COLO829 (cell line): ENCODE measurements around the gene NHSL2.
"Not testable (repeated sequence)": the region's sequence is repeated elsewhere in the genome, so short reads cannot be mapped to it uniquely, and the experiment has no call there.

Experiments
- DNase-seq: peaks from one replicate; pipeline ENCODE4 v3.0.0; 2012; ENCODE audit warnings: low spot score

NHSL2 gene

DNA sequence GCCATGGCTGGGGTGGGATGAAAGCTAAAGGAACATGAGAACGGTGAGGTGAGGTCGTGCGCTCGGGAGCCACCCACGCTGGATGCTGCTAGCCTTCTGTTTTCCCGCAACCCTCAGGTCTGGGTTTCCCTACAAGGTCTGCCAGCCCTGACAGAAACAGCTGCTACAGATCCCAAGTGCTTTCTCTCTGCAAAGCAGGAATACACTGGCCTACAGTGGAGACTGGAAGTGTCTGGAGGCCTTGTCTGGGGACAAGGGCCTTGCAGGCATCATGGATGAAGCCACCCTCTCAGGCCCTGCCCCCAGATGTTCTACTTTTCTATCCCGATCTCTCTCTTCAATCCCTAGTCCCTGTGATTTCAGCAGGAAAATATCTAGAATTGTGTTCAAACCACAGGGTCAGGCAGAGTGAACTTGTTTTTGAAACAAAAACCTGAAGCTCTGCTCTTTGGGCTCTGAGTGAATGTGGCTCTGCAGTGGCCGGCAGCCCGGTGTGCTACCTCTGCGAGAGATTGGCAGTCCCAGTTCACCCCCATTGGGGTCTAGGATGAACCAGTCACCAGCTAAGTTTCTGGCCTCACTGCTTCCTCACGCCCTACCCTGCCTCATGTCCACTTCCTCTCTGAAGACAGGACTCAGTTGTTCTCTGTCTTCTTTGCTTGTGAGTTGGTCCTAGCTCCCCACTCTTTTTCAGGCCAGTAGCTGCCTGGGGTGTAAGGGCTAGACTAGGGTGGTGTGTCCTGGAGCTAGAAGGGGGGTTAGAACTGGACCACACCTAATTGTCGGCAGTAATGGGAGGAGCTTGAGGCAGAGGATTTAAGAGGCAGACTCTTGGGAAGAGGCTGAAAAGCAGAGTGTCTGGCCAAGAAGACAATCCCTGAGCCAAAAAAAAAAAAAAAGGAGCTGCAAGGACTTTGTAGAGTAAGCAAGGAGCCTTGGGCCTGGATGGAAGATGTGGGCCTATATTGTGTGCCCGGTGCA, 131.5 kb downstream of the NHSL2 start:
- DNase-seq = no peak

DNA sequence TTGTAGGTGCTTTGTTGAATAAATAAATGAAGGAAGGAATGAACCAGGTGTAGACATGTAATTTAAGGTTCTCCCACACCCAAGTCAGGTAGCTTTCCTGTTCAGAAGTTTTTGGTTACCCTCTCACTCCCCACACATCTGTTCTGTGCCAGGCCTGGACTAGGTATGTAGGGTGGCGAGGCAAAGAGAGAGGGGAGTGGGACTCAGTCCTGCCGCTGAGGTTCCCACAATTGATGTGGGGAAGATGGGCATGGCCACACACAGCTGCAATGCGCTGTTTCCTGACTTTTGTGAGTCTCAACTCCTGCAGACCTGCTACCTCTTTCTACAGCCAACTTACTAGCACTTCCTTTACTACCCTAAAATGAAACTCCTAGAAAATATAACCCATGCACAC, 132.2 kb downstream of the NHSL2 start:
- DNase-seq = no peak

DNA sequence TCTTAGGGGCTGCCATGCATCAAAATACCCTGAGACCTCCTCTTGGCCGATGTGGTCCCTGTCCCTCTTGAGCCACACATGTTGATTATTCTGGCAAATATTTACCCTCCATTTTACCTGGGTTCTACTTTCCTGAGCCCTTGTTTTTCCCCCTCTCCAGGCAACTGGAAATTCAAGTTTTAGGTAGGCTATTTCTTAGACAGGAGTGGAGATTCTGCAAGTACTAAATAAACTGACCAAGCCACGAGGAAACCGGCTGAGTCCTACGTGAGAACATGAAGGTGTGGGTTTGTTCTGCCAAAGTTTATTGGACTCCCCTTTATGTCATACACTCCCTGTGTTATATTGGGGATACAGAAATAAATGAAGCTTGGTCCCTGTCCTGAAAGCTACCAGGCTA, 133.0 kb downstream of the NHSL2 start:
- no peak for DNase-seq

DNA sequence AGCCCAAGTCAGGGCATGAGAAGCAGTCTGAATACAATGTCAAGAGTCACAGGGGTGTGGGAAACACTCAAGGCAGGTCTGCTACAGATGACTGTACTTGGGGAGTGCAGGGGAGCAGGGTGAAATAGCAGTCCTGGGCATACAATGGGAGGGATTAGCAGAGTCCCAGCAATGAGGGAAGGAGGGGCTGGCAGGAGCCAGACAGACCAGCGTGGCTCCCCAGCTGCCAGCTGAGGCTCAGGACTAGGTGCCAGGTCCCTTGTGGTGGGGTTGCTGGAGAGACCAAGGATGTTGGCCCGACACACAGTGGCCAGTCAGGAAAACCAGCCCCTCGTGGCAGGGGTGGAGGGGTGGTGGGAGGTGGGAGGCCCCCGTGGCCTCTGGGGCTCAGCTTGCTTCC, 134.5 kb downstream of the NHSL2 start:
- no peak for DNase-seq

DNA sequence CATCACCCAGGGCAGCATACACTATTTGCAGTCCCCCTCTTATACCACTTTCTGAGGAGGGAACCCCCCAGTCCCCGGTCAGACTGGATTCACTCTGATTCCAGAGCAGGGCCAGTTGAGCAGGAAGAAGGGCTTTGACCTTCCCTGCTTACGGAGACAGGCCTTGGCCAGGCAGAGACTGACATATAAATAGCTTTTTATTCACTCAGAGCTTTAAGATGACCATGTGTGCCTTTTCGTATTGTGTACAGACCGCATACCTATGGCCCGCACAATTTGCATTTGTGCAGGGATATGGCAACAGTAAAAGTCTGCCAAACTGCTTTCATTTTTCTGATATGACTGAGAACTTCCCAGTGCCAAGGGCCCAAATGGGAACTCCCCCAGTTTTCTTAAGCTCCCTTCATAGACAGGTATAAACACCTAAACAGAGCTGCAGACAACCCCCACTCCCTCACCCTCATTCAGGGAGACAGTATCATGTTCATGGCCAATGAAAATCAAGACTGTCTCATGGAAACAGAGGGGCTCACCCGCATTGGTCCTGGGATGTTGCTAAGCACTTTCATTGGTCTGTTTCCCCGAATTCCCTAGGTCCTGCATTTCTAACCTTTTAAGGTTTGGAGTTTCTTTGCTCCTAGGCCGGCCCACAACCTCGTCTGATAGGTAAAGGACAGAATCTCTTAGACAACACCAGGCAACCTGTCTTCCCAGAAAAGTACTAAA, 135.1 kb downstream of the NHSL2 start:
- no peak for DNase-seq

DNA sequence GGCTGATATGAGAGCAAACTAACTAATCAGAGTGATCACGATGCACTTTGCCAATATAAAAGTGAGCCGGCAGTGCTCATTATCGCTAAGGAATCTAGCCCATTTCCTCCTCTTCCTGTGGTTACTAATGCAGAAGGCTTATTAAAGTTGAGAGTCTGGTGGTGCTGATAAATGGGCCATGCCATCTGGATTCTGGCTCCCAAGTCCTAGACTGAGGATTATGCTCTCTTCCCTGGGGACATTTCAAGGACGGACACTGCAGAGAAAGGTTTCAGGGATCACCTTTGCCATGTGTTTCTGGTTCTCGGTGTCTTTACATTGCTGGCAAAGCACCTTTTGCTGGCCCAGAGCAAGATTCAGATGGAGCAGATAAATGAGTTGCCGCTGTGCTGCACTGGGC, 135.8 kb downstream of the NHSL2 start:
- DNase-seq = no peak

DNA sequence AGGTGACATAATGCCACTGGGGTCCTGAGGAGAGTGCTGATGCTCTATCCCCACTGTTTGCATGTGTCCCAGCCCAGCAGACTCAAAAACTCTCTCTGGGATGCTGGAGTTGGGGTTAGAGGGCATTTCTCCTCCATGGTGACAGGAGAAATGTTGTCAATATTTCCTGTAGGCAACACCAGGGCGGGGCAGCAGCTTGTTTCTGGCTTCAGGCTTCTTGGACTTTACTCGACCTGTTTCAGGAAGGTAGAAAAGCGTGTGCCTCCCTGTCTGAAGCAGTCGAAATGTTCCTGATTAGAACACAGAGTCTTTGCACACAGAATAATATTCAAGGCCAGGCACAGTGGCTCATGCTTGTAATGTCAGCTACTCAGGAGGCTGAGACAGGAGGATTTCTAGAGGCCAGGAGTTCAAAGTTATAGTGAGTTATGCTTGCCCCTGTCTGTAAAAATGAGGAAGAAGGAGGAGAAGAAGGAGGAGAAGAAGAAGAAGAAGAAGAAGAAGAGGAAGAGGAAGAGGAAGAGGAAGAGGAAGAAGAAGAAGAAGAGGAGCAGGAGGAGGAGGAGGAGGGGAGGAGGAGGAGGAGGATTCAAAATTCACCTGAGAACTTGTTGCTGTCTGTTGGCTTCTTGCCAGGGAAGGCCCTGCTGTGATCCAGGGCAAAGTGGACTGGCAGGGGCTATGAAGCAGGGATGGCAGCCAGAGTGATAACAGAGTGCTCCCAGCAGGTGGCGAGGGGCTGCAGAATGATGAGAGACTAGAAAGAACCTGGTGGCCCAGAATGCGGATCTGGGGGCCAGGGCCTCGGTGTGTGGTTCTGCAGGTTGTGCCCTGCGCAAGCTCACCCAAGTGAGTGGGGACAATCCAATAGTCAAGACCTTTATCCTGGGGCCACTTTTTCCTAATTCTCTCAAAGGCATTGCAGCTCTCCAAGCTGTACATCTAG, 138.1 kb downstream of the NHSL2 start:
- DNase-seq = no peak

DNA sequence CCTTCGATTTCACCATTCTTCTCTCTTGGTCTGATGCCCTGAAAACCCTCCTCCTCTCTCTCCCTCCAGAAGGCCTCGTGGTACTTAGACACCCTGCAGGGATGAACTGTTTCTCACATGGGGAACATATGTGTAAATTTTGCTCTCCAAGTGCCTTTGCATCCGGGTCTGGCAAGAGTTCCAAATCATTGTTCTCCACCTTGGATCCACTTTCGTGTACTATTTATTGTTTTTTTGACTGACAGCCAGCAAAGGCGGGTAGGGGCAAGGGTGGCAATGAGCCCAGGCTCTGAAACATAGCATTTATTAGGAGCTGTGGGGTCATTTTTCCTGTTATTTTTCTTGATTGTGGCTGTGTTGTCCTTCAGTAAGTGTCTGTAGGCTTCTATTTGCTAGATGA, 139.4 kb downstream of the NHSL2 start:
- no peak for DNase-seq

DNA sequence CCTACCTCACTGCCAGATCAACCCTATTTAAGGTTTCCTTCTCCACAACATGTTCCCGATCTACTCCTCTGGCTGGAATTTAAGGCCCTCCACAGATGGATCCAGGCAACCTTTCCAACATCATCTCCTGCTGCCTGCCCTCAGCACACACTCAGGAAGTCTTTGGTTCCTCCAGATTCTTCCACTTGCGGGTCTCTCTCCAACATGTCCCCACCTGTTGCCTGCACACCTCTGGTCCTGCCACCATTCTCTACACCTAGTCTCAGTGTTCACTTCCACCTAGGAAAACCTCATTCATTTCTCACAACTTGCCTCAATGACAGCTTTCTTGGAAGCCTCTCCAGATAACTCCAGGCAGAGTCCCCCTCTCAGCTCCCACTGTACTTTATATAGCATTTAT, 140.9 kb downstream of the NHSL2 start:
- DNase-seq = no peak

DNA sequence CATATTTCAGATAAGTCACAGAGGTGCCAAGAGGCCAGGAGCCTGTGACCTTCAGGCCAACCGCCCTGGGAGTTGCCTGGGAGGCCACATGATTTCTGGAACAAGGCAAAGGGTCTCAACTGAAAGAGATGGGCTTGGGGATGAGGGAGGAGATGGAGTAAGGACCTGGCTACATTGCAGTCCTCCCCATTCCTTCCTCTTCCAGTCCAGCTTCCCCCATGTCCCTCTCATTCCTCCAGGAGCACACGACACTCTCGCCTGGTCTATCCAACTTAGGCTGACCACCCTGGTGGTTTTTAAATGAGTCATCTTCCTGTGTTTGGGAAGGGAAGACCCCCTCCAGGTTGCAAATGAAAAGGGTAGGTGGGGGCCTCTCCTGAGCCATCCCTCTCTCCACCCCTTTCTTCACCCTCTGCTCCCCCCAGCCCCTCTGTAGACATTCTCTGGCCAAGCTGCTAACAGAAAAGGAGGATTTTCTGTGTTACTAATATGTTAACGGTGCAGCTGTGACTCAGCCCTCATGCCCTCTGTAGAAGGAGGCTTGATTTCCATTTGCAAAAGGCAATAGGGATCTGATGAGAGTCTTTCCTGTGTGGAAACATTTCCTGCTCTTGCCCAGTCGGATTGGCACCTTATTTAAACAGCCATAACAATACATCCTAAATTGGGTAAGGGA, 141.9 kb downstream of the NHSL2 start:
- no peak for DNase-seq

DNA sequence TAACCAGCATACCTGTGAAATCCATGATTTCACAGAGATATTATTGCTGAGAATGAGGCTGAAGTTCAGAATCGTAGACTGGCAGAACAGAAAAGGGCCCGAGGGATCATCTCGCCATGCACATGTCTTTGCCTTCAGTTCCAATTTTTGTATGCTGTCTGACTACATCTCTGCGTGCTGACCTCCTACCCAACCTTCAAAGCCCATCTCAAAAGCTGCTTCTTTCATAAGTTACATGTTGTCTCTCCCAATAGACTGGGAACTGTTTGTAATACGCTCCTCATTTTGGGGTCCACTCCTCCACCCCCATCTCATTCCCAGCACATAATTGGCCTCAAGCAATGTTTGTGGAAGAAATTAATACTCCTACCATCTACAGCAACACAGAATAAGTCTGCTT, 142.9 kb downstream of the NHSL2 start:
- no peak for DNase-seq

DNA sequence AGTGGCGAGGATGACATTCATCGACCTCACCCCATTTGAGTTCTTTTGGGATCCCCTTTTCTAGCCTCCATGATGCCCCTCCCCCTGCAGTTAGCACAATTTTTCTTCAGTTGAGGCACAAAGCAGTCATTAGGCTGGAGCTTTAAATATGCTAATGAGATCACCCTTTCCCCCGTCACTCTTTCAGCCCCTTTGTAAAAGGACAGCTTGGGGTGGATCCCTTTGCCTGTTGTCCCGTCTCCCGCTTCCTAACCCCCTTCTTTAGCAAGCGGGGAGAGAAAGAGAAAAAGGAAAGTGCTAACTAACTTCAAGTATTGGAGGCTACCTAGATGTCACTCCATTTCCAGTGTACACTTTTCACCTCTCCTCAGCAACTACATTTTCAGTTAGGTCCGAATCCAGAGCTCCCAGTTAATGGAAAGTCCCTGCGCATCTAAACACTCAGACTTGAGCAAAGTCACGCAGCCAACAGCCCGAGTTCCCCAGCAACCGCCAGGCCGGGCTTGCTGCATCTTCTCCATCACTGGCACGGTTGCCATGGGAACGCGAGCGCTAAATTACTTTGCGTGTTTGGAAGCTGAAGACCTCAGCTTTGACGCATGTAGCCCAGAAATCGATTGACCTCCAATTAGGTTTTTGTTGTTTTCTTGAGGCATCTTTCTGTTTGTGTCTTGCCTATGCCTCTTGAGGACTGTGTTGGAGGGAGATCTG, 144.3 kb downstream of the NHSL2 start:
- no peak for DNase-seq

DNA sequence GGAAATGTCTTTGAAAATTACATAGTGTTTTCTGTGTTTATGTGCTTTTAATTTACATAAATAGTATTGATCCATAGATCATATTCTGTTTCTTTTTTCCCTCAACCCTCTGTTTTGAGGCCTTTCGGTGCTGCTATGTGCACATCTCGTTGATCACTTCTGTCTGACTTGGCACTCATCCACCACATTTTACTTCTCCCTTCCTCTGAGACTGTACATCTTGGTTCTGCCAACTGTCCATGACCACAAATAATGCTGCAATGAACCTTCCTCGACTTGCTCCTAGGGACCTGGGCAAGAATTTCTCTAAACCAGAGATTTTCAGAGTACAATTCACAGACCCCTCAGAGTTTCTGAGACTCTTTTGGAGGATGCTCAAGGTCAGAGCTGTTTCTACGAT, 146.7 kb downstream of the NHSL2 start:
- DNase-seq = no peak

DNA sequence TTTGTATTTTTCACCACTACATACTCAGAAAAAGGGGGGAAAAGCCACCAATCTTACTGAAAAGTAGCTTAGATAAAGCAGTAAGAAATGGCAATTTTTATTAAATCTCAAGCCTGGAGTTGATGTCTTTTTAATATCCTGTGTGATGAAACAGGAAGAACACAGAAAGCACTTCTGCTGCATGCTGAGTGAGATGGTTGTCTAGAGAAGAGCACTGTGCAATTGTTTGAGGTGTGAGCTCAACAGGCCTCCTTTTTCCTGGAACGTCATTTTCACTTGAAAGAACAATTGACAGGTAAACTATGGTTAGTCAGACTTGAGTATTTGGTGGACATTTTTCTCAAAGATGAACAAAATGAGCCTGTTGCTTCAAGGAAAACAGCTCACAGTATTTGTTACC, 147.2 kb downstream of the NHSL2 start:
- DNase-seq = no peak

DNA sequence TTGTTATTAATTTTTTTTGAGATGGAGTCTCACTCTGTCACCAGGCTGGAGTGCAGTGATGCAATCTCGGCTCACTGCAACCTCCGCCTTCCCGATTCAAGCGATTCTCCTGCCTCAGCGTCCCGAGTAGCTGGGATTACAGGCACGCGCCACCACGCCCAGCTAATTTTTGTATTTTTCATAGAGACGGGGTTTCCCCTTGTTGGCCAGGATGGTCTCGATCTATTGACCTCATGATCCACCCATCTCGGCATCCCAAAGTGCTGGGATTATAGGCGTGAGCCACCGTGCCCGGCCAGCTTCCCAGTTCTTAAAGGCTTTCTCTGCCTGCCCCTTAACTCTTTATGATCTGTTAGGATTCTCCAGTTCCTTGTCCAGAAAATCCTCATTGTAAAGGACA, 147.7 kb downstream of the NHSL2 start:
- not testable (repeated sequence) for DNase-seq

DNA sequence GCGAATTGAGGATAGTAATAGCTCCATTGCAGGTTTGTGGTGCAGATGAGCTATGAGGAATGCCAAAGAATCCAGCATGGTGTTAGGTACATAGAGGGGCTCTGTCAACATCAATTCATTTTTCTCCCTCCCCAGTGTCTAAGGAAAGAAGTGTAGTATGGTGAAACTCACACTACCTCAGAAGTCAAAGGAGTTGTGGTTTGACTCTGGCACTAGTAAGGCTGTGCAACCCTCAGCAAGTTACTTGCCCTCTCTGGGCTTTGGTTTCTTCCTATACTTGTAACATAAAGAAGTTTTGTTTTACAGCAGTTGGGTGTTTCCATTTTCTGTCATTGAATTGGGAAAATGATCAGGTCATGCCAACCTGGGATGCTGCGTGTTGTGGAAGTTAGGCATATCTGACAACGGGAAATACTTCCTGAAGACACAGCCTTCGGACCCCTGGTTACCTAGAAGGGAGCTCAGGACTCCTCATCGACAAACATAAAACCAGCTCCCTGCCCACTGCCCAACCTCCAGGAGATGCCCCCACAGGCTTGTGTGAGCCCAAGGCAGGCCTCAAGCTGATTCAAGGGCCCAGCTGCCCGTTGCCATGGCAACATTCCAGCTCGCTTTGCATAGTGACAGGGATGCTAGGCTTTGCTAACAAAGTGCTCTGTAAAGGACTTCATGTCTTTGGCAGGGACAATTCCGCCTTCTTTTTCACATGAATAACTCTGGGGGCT, 149.7 kb downstream of the NHSL2 start:
- DNase-seq = no peak

DNA sequence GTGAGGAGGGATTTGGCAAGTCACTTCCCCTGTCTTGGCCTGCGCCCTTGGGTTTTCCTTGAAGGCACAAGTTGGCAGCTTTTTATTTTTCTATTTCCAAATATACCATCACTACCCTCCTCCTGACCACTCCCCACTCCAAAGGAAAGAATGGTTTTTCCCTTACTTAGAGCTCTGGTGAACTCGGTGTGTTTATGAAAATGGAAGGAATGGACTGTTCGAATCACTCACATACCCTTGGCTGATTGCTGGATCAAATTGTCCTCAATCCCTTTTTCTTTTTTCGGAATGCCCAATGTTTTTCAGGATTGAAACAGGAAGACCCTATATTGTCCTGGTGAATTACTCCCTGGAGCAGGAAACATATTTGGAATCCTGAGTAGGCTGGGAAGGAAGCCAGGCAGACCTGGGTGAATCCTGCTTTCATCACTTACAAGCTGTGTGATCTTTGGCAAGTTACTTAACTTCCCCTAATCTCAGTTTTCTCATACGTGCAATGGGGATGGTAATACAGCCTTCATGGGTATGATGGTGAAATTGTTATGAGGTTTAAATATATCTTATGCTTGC, 150.4 kb downstream of the NHSL2 start:
- no peak for DNase-seq

DNA sequence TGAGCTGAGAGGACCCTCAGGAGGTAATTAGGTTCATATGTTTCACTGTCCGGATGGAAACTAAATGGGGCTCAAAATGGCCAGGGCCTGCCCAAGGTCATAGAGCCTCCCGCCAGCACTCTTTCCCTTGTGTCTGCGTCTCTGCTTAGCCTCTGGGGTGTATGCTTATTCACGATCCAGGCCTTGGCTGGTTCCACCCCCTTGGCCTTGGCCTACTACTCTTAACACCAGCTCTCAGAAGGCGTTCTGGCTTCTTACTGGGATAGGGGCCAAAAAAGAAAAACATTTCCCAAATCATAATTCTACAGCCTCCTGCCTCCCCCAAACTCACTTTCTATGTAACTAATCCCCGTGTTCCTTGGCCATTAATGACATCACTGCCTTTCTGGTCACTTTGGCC, 152.3 kb downstream of the NHSL2 start:
- DNase-seq = no peak

DNA sequence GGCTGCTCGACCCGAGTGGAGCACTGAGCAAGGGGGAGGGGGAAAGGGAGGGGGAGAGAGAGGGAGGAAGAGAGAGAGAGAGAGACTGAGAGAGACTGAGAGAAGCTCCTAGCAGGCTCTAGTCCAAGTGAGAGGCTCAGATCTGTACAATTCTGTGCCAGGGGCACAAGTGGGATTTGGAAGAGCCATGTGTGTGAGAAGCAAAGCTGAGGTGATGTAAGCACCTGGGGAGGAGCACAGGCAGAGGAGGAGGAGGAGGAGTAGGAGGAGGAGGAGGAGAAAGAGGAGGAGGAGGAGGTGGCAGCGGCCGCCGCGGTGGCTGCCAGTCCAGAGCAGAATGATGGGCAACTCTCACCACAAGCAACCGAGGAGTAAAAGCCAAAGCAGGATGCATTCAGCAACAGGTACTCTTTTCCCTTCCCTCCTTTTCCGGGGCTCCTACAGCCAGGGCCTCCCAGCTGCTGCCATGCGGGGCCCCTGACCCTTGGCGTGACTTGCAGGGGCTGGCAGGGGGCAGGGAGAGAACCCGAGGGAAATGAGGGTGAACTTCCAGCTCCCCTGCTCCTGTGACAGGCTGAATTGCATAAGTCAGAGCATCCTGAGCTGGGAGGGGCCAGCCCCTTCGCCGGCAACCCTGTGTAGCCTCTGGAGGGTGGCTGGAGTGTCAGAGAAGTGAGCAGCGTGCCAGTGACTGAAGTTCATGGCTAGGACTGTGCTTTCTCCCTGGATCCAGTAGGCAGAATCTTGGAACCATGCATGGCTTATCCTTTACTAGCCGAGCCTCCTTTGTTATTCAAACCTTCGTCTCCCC, 158.9 kb downstream of the NHSL2 start:
- no peak for DNase-seq
